WTC11 (cell line): ENCODE measurements around the gene KLK11. TPM values are rescaled to one million over a fixed set of nuclear protein-coding genes. Genes with fewer than 3 reads are reported as not detected.

Source experiments
- ATAC-seq: fragments of 200-7000 bp; cut with Tn5 transposase; 2 replicates; pipeline ENCODE4 v1.10.0; 2021; ENCODE audit warnings: mild to moderate bottlenecking, moderate library complexity
- CTCF ChIA-PET: fragments of 300-600 bp; sonication (Branson Sonifier 250); formaldehyde crosslinking; loops from one replicate; lab custom pipeline; 2021; ENCODE audit warnings: antibody characterized with exemption; lab: Charles Lee
- POLR2A ChIA-PET: fragments of 350-600 bp; sonication (Branson Sonifier 250); formaldehyde crosslinking; loops from one replicate; lab custom pipeline; 2021; ENCODE audit warnings: antibody characterized with exemption; lab: Charles Lee
- DNase-seq: peaks from one replicate; pipeline ENCODE4 v3.0.0; 2021; ENCODE audit warnings: low spot score
- H3K27ac Mint-ChIP-seq: 2 replicates; pipeline ENCODE4 v1.8.0; 2021; ENCODE audit warnings: mixed read lengths
- H3K27me3 Mint-ChIP-seq: 2 replicates; pipeline ENCODE4 v1.8.0; 2021; ENCODE audit warnings: low read depth, mild to moderate bottlenecking, moderate library complexity, mixed read lengths
- H3K36me3 Mint-ChIP-seq: 2 replicates; pipeline ENCODE4 v1.8.0; 2021; ENCODE audit warnings: mixed read lengths
- H3K4me1 Mint-ChIP-seq: 2 replicates; pipeline ENCODE4 v1.8.0; 2022; ENCODE audit warnings: mixed read lengths
- H3K4me3 Mint-ChIP-seq: 2 replicates; pipeline ENCODE4 v1.8.0; 2021; ENCODE audit warnings: mild to moderate bottlenecking, moderate library complexity, mixed read lengths
- H3K9me3 Mint-ChIP-seq: 2 replicates; pipeline ENCODE4 v1.8.0; 2021; ENCODE audit warnings: mixed read lengths
- E2F5 ChIP-seq: sonication (generic); formaldehyde crosslinking; IDR thresholded peaks from 2 replicates; pipeline ENCODE4 v1.8.1; 2022; ENCODE audit warnings: mild to moderate bottlenecking, moderate library complexity, missing genetic modification reagents
- ETV6 ChIP-seq: sonication (generic); formaldehyde crosslinking; IDR thresholded peaks from 2 replicates; pipeline ENCODE4 v1.8.1; 2022; ENCODE audit warnings: mild to moderate bottlenecking, missing genetic modification reagents
- FOXJ3 ChIP-seq: sonication (generic); formaldehyde crosslinking; IDR thresholded peaks from 2 replicates; pipeline ENCODE4 v1.9.0; 2021; ENCODE audit warnings: missing genetic modification reagents, mild to moderate bottlenecking, borderline replicate concordance
- HMGXB4 ChIP-seq: sonication (generic); formaldehyde crosslinking; IDR thresholded peaks from 2 replicates; pipeline ENCODE4 v1.8.1; 2023; ENCODE audit warnings: mild to moderate bottlenecking, moderate library complexity, missing genetic modification reagents
- NR2C2 ChIP-seq: sonication (generic); formaldehyde crosslinking; IDR thresholded peaks from 2 replicates; pipeline ENCODE4 v1.8.0; 2022; ENCODE audit warnings: mild to moderate bottlenecking, missing genetic modification reagents
- RORB ChIP-seq: fragments of 250-450 bp; sonication (Bioruptor Pico); IDR thresholded peaks from 2 replicates; pipeline ENCODE4 v1.9.0; 2021; ENCODE audit warnings: mild to moderate bottlenecking
- SMAD4 ChIP-seq: sonication (generic); formaldehyde crosslinking; IDR thresholded peaks from 2 replicates; pipeline ENCODE4 v1.8.0; 2022; ENCODE audit warnings: mild to moderate bottlenecking, missing genetic modification reagents
- TEAD1 ChIP-seq: sonication (generic); formaldehyde crosslinking; IDR thresholded peaks from 2 replicates; pipeline ENCODE4 v1.8.0; 2022; ENCODE audit warnings: mild to moderate bottlenecking, missing genetic modification reagents
- ZBTB21 ChIP-seq: sonication (generic); formaldehyde crosslinking; IDR thresholded peaks from 2 replicates; pipeline ENCODE4 v1.8.1; 2023; ENCODE audit warnings: mild to moderate bottlenecking, missing genetic modification reagents, borderline replicate concordance
- ZNF121 ChIP-seq: sonication (generic); formaldehyde crosslinking; IDR thresholded peaks from 2 replicates; pipeline ENCODE4 v1.8.0; 2023; ENCODE audit warnings: missing genetic modification reagents
- ZNF263 ChIP-seq: sonication (generic); formaldehyde crosslinking; IDR thresholded peaks from 2 replicates; pipeline ENCODE4 v1.8.1; 2022; ENCODE audit warnings: low read depth, mild to moderate bottlenecking, moderate library complexity, missing genetic modification reagents
- total RNA-seq: library from RNA; stranded (reverse); gene quantifications from 3 replicates; pipeline ENCODE4 v1.2.3, GENCODE V29; 2021
- TF ChIP-seq, protein P1 (sequence below): sonication (generic); formaldehyde crosslinking; IDR thresholded peaks from 2 replicates; pipeline ENCODE4 v1.8.1; 2022; ENCODE audit warnings: missing genetic modification reagents, borderline replicate concordance
- TF ChIP-seq, protein P2 (sequence below): fragments of 250-450 bp; sonication (Bioruptor Pico); IDR thresholded peaks from 2 replicates; pipeline ENCODE4 v2.1.2; 2022; ENCODE audit warnings: mild to moderate bottlenecking, moderate library complexity
- TF ChIP-seq, protein P3 (sequence below): sonication (generic); formaldehyde crosslinking; IDR thresholded peaks from 2 replicates; pipeline ENCODE4 v1.8.0; 2023; ENCODE audit warnings: missing genetic modification reagents, mild to moderate bottlenecking, borderline replicate concordance
- TF ChIP-seq, protein P4 (sequence below): sonication (generic); formaldehyde crosslinking; conservative IDR thresholded peaks from 2 replicates; pipeline ENCODE4 v1.8.1; 2022; ENCODE audit warnings: mild to moderate bottlenecking, missing genetic modification reagents
- TF ChIP-seq, protein P5 (sequence below): sonication (generic); formaldehyde crosslinking; IDR thresholded peaks from 2 replicates; pipeline ENCODE4 v1.8.1; 2023; ENCODE audit warnings: mild to moderate bottlenecking, missing genetic modification reagents
- TF ChIP-seq, protein P6 (sequence below): fragments of 250-450 bp; sonication (Bioruptor Pico); IDR thresholded peaks from 2 replicates; pipeline ENCODE4 v1.9.0; 2021; ENCODE audit warnings: mild to moderate bottlenecking

Gene KLK11
- total RNA-seq, 1 experiment from 2014 or later, result 0.55 TPM

DNA sequence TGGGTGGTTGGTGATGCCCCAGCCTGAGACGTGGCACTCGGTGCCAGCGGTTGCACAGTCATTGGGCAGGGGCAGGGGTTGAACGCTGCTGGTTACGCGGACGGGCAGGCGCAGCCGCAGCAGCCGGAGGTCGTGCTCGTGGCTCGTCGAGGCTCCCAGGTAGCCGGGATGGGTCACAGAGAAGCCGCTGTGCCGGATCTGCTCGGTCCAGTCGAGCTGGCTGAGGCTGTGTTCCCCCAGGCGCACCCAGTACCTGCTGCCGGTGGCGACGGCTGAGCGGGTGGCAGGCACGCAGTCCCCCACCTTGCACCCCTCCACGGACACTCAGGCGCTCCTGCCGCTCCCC is 5.4 kb upstream of the KLK11 start (continued):
- TF ChIP-seq, protein P1, sequence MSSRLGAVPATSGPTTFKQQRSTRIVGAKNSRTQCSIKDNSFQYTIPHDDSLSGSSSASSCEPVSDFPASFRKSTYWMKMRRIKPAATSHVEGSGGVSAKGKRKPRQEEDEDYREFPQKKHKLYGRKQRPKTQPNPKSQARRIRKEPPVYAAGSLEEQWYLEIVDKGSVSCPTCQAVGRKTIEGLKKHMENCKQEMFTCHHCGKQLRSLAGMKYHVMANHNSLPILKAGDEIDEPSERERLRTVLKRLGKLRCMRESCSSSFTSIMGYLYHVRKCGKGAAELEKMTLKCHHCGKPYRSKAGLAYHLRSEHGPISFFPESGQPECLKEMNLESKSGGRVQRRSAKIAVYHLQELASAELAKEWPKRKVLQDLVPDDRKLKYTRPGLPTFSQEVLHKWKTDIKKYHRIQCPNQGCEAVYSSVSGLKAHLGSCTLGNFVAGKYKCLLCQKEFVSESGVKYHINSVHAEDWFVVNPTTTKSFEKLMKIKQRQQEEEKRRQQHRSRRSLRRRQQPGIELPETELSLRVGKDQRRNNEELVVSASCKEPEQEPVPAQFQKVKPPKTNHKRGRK, result no peak
- no peak for TF ChIP-seq NR2C2 (CRISPR knock-in tag)
- TF ChIP-seq, protein P2, sequence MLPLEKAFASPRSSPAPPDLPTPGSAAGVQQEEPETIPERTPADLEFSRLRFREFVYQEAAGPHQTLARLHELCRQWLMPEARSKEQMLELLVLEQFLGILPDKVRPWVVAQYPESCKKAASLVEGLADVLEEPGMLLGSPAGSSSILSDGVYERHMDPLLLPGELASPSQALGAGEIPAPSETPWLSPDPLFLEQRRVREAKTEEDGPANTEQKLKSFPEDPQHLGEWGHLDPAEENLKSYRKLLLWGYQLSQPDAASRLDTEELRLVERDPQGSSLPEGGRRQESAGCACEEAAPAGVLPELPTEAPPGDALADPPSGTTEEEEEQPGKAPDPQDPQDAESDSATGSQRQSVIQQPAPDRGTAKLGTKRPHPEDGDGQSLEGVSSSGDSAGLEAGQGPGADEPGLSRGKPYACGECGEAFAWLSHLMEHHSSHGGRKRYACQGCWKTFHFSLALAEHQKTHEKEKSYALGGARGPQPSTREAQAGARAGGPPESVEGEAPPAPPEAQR, result no peak
- no peak for TF ChIP-seq HMGXB4 (CRISPR knock-in tag)
- TF ChIP-seq ZNF121 (CRISPR knock-in tag), result no peak
- TF ChIP-seq, all 79 proteins: peak for 0

GRCh38 chr19:51031220-51031879 is 4.9 kb upstream of the KLK11 start:
- Mint-ChIP-seq H3K27me3 (peaks cover 6% of the 10 kb centered on the region), H3K36me3 (no peaks in the 10 kb centered on the region), H3K4me1 (peaks cover 29% of the 10 kb centered on the region), H3K4me3 (no peak overlapping the region), H3K27ac (no peak overlapping the region), H3K9me3 (peaks cover 6% of the 10 kb centered on the region)
- TF ChIP-seq ETV6 (CRISPR knock-in tag), result no peak
- TF ChIP-seq, protein P3, sequence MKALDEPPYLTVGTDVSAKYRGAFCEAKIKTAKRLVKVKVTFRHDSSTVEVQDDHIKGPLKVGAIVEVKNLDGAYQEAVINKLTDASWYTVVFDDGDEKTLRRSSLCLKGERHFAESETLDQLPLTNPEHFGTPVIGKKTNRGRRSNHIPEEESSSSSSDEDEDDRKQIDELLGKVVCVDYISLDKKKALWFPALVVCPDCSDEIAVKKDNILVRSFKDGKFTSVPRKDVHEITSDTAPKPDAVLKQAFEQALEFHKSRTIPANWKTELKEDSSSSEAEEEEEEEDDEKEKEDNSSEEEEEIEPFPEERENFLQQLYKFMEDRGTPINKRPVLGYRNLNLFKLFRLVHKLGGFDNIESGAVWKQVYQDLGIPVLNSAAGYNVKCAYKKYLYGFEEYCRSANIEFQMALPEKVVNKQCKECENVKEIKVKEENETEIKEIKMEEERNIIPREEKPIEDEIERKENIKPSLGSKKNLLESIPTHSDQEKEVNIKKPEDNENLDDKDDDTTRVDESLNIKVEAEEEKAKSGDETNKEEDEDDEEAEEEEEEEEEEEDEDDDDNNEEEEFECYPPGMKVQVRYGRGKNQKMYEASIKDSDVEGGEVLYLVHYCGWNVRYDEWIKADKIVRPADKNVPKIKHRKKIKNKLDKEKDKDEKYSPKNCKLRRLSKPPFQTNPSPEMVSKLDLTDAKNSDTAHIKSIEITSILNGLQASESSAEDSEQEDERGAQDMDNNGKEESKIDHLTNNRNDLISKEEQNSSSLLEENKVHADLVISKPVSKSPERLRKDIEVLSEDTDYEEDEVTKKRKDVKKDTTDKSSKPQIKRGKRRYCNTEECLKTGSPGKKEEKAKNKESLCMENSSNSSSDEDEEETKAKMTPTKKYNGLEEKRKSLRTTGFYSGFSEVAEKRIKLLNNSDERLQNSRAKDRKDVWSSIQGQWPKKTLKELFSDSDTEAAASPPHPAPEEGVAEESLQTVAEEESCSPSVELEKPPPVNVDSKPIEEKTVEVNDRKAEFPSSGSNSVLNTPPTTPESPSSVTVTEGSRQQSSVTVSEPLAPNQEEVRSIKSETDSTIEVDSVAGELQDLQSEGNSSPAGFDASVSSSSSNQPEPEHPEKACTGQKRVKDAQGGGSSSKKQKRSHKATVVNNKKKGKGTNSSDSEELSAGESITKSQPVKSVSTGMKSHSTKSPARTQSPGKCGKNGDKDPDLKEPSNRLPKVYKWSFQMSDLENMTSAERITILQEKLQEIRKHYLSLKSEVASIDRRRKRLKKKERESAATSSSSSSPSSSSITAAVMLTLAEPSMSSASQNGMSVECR (CRISPR knock-in tag), result no peak
- TF ChIP-seq ZNF263, result no peak
- TF ChIP-seq, protein P4, sequence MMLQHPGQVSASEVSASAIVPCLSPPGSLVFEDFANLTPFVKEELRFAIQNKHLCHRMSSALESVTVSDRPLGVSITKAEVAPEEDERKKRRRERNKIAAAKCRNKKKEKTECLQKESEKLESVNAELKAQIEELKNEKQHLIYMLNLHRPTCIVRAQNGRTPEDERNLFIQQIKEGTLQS, result no peak
- CTCF ChIA-PET, result interaction anchor here (1.6 kb wide), 1 partner anchor 11 kb away, joined by 5 read pairs; no protein-coding TSS in a partner anchor
- no peak for DNase-seq
- POLR2A ChIA-PET, result no interaction called here
- ATAC-seq, result no peak

DNA sequence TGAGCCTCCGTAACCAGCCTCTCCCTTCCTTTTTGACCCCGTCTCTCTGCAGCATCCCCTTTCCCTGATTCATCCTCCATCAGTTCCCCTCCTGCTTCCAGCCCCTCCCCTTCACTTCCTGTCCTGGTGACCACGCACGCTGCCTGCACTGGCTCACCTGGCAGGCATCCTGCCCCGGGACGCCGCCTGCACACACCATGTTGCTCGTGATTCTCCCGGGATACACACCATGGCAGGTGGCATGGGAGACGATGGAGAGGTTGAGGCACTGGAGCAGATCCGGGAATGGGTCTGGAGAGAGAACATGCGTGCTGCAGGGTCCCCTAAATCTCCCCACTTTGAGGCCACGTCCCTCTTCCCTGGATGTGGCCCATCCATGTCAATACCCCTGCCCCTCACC is 4.2 kb upstream of the KLK11 start:
- no peak for ATAC-seq
- H3K4me3 Mint-ChIP-seq, result no peak overlapping the region
- CTCF ChIA-PET, result interaction anchor here (0.6 kb wide), 1 partner anchor 64 kb away, joined by 3 read pairs; no protein-coding TSS in a partner anchor
- H3K27me3 Mint-ChIP-seq, result peaks cover 4% of the 10 kb centered on the region
- H3K27ac Mint-ChIP-seq, result no peak overlapping the region
- TF ChIP-seq SMAD4 (CRISPR knock-in tag) (0 out of 2 replicates have a peak, but pooled peaks have one; percentile 13), E2F5 (no peak), ZBTB21 (CRISPR knock-in tag) (no peak), TEAD1 (no peak), RORB (no peak), FOXJ3 (CRISPR knock-in tag) (no peak)
- TF ChIP-seq, protein P5, sequence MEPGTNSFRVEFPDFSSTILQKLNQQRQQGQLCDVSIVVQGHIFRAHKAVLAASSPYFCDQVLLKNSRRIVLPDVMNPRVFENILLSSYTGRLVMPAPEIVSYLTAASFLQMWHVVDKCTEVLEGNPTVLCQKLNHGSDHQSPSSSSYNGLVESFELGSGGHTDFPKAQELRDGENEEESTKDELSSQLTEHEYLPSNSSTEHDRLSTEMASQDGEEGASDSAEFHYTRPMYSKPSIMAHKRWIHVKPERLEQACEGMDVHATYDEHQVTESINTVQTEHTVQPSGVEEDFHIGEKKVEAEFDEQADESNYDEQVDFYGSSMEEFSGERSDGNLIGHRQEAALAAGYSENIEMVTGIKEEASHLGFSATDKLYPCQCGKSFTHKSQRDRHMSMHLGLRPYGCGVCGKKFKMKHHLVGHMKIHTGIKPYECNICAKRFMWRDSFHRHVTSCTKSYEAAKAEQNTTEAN (CRISPR knock-in tag), result no peak
- TF ChIP-seq, protein P6, sequence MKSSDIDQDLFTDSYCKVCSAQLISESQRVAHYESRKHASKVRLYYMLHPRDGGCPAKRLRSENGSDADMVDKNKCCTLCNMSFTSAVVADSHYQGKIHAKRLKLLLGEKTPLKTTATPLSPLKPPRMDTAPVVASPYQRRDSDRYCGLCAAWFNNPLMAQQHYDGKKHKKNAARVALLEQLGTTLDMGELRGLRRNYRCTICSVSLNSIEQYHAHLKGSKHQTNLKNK (CRISPR knock-in tag), result no peak
- TF ChIP-seq, all 79 proteins: peak for 1
- H3K36me3 Mint-ChIP-seq, result no peaks in the 10 kb centered on the region
- no peak for DNase-seq
- POLR2A ChIA-PET, result no interaction called here
- H3K9me3 Mint-ChIP-seq, result peaks cover 6% of the 10 kb centered on the region
- H3K4me1 Mint-ChIP-seq, result peaks cover 35% of the 10 kb centered on the region
